Measurements from ENCODE around the gene NPTXR. TPM values are rescaled to one million over a fixed set of nuclear protein-coding genes. Genes with fewer than 3 reads are reported as not detected.

Gene NPTXR
- total and polyA plus RNA-seq, 10 of the 15 experiments (the other 5 are each of a cell fraction or from before 2014, with no cell fraction given), result 0.02 to 0.38 (median 0.07) TPM; not detected in 2

- ChIA-PET CTCF (no interaction called here), SMC1A (ENCODE audit: uncharacterized antibody, unreplicated experiment) (no interaction called here), RAD21 (ENCODE audit: unreplicated experiment) (no interaction called here), POLR2A (no interaction called here)
- DNase-seq (ENCODE audit: low read depth, low spot score) (no peak), FAIRE-seq (no peak), ATAC-seq (no peak)
- Histone ChIP-seq H3K4me3 (no peak overlapping the region), H3K9me3 (replicated peaks; ENCODE audit: control insufficient read depth, insufficient read depth, low read length) (no peaks in the 10 kb centered on the region), H3K27ac (ENCODE audit: control insufficient read depth, insufficient read depth) (no peak overlapping the region), H3K4me2 (ENCODE audit: control insufficient read depth, insufficient read depth) (no peak overlapping the region), H3K4me1 (ENCODE audit: control insufficient read depth, insufficient read depth, low read length) (peaks cover 13% of the 10 kb centered on the region), H3K27me3 (replicated peaks in 1 of 2; ENCODE audit: control insufficient read depth in 2 of 2, insufficient read depth in 2 of 2, low read length in 1 of 2) (no peaks in the 10 kb centered on the region), H3K9ac (ENCODE audit: control insufficient read depth, insufficient read depth, low read length) (no peak overlapping the region), H3K36me3 (ENCODE audit: control insufficient read depth in 2 of 2, insufficient read depth in 2 of 2, low read length in 1 of 2) (peaks cover 21% of the 10 kb centered on the region in 2 experiments), H4K20me1 (ENCODE audit: control insufficient read depth, insufficient read depth) (peaks cover 7% of the 10 kb centered on the region; the same call in 1 of the 2 replicates), H3K79me2 (ENCODE audit: control insufficient read depth, insufficient read depth, low read length) (peaks cover 21% of the 10 kb centered on the region), H2AFZ (ENCODE audit: control insufficient read depth, low read depth, low read length) (no peak overlapping the region)
- in situ Hi-C loops (cut with MboI), result no loop called here
- intact Hi-C loops (cut with micrococcal nuclease; ENCODE audit: unreplicated experiment), result no loop called here
- no TSS peak for BruUV-seq (replicated peaks)
- WGBS (ENCODE audit: insufficient coverage, insufficient replicate concordance, low lambda C conversion rate, missing lambda C conversion rate), result 100% methylated on average over 6 of the region's 15 CpGs
- TF ChIP-seq JUNB (IDR thresholded peaks at IDR 0.05), result no peak
- TF ChIP-seq, protein P1, sequence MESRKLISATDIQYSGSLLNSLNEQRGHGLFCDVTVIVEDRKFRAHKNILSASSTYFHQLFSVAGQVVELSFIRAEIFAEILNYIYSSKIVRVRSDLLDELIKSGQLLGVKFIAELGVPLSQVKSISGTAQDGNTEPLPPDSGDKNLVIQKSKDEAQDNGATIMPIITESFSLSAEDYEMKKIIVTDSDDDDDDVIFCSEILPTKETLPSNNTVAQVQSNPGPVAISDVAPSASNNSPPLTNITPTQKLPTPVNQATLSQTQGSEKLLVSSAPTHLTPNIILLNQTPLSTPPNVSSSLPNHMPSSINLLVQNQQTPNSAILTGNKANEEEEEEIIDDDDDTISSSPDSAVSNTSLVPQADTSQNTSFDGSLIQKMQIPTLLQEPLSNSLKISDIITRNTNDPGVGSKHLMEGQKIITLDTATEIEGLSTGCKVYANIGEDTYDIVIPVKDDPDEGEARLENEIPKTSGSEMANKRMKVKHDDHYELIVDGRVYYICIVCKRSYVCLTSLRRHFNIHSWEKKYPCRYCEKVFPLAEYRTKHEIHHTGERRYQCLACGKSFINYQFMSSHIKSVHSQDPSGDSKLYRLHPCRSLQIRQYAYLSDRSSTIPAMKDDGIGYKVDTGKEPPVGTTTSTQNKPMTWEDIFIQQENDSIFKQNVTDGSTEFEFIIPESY (IDR thresholded peaks at IDR 0.05), result no peak
Observed at GRCh38 chr22:38866024-38866398, 22.2 kb upstream of the NPTXR start.

- ChIA-PET CTCF (no interaction called here), POLR2A (no interaction called here), SMC1A (ENCODE audit: uncharacterized antibody, unreplicated experiment) (interaction anchor here (0.9 kb wide), 1 partner anchor 289 kb away, joined by 3 read pairs; no protein-coding TSS in a partner anchor), RAD21 (ENCODE audit: unreplicated experiment) (no interaction called here)
- Histone ChIP-seq H3K4me2 (ENCODE audit: control insufficient read depth, insufficient read depth) (no peak overlapping the region), H3K79me2 (ENCODE audit: control insufficient read depth, insufficient read depth, low read length) (peaks cover 16% of the 10 kb centered on the region), H4K20me1 (ENCODE audit: control insufficient read depth, insufficient read depth) (peaks cover 7% of the 10 kb centered on the region; the same call in 1 of the 2 replicates), H3K27me3 (replicated peaks in 1 of 2; ENCODE audit: control insufficient read depth in 2 of 2, insufficient read depth in 2 of 2, low read length in 1 of 2) (no peaks in the 10 kb centered on the region), H3K4me3 (no peak overlapping the region), H3K9ac (ENCODE audit: control insufficient read depth, insufficient read depth, low read length) (no peak overlapping the region), H3K9me3 (replicated peaks; ENCODE audit: control insufficient read depth, insufficient read depth, low read length) (no peaks in the 10 kb centered on the region), H3K27ac (ENCODE audit: control insufficient read depth, insufficient read depth) (no peak overlapping the region), H2AFZ (ENCODE audit: control insufficient read depth, low read depth, low read length) (no peak overlapping the region), H3K36me3 (ENCODE audit: control insufficient read depth in 2 of 2, insufficient read depth in 2 of 2, low read length in 1 of 2) (peaks cover 21% of the 10 kb centered on the region in 2 experiments), H3K4me1 (ENCODE audit: control insufficient read depth, insufficient read depth, low read length) (peaks cover 13% of the 10 kb centered on the region)
- TF ChIP-seq ATF7 (IDR thresholded peaks at IDR 0.05; ENCODE audit: low read depth) (no peak), KLF5 (IDR thresholded peaks at IDR 0.05; ENCODE audit: partially characterized antibody) (no peak), POLR2A (IDR thresholded peaks at IDR 0.05; ENCODE audit: low read depth, low read length) (peak; percentile 31; the same call in 1 of the 2 replicates), ZZZ3 (IDR thresholded peaks at IDR 0.05; ENCODE audit: control insufficient read depth, insufficient read length, low read depth) (no peak)
- in situ Hi-C loops (cut with MboI) (no loop called here), intact Hi-C loops (cut with micrococcal nuclease; ENCODE audit: unreplicated experiment) (no loop called here)
- DNase-seq (ENCODE audit: low read depth, low spot score) (no peak), FAIRE-seq (no peak), ATAC-seq (no peak)
- 87% methylated on average over 20 of the region's 20 CpGs for WGBS (ENCODE audit: insufficient coverage, insufficient replicate concordance, low lambda C conversion rate, missing lambda C conversion rate)
- BruUV-seq (replicated peaks), result no TSS peak
Observed at GRCh38 chr22:38865201-38866023, 21.6 kb upstream of the NPTXR start.

Data from GM12878 (cell line).